Uterine smooth muscle cell (primary cell): Measurements from ENCODE around the gene RIPOR1. TPM values are rescaled to one million over a fixed set of nuclear protein-coding genes. Genes with fewer than 3 reads are reported as not detected.

Experiments
- total RNA-seq: library from RNA; depleted of rRNA; stranded (reverse); fragments of >200 nt; gene quantifications from 2 replicates; pipeline ENCODE4 v1.2.3, GENCODE V29; 2014

Gene RIPOR1, protein sequence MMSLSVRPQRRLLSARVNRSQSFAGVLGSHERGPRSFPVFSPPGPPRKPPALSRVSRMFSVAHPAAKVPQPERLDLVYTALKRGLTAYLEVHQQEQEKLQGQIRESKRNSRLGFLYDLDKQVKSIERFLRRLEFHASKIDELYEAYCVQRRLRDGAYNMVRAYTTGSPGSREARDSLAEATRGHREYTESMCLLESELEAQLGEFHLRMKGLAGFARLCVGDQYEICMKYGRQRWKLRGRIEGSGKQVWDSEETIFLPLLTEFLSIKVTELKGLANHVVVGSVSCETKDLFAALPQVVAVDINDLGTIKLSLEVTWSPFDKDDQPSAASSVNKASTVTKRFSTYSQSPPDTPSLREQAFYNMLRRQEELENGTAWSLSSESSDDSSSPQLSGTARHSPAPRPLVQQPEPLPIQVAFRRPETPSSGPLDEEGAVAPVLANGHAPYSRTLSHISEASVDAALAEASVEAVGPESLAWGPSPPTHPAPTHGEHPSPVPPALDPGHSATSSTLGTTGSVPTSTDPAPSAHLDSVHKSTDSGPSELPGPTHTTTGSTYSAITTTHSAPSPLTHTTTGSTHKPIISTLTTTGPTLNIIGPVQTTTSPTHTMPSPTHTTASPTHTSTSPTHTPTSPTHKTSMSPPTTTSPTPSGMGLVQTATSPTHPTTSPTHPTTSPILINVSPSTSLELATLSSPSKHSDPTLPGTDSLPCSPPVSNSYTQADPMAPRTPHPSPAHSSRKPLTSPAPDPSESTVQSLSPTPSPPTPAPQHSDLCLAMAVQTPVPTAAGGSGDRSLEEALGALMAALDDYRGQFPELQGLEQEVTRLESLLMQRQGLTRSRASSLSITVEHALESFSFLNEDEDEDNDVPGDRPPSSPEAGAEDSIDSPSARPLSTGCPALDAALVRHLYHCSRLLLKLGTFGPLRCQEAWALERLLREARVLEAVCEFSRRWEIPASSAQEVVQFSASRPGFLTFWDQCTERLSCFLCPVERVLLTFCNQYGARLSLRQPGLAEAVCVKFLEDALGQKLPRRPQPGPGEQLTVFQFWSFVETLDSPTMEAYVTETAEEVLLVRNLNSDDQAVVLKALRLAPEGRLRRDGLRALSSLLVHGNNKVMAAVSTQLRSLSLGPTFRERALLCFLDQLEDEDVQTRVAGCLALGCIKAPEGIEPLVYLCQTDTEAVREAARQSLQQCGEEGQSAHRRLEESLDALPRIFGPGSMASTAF
- 38.7 and 39.7 TPM in 2 replicates for total RNA-seq

DNA sequence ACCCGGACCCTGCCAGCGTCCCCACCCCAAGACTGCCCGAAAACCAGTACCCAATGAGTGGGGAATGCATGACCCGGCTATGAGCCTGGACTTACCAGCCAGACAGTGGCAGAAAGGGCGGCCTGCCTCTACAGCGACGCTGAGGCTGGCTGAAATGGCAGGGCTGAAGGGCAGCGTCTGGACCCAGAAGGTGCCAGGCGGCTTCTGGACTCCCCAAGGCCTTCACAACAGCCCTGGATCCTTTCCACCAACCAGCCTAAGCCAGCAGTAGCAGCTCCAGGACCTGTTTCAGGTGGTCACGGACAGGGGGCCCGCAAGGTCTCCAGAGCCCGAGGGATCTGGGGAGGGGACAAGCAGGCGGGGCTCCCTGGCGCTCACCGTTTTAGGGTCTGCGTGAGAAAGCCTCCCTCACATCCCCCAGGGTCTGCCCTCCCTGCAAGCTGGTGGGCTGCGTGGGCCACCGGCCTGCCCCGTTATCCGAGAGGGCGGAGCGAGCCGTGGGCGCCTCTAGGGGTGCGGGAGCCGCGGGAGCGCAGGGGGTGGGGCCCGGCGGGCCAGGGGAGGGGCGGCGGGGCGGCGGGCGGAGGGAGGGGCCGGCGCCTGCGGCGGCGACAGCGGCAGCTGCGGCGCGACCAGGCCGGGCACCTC is at the start of gene RIPOR1:
Gene RIPOR1, plus strand, starts transcription at position 608 of the 648 bp plus-strand sequence. CDS start 9,618 bp downstream, outside the sequence.

DNA sequence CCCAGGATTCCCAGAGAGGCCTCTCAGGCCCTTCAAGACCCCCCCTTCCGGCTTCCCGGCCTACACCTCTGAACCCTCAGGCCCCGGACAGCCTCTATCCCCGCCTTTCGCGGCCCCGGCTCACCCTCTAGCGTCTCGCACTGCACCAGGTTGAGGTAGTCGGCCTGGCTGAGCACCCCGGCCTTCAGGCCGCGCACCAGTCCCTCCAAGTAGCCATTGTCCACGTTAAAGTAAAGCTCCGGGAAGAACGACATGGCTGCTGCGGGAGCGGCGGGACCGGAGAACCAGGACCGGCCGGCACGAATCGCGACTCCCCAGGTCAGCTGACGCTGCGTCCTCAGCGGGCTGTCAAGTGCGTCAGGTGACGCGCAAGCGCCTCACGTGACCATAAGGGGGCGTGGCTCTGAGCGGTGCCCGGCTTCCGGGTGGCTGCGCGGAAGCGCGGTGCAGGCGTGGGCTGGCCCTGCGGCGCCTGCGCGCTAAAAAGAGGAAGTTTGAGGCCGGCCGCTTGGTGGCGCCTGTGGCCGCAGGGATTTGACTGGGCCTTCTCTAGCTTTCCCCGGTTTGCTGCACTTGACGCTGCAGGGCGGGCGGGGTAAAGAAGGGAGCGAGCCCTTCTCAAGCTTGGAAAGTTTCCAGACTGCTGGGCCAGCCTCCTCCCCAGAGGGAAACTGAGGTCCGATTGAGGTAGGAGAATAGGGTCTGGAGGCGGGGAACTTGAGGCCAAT is 47.6 kb upstream of the RIPOR1 start, which contains the start of gene ATP6V0D1:
Gene ATP6V0D1, minus strand, starts transcription at position 325 of the 728 bp plus-strand sequence. Its CDS starts 71 bp downstream, at position 254.

DNA sequence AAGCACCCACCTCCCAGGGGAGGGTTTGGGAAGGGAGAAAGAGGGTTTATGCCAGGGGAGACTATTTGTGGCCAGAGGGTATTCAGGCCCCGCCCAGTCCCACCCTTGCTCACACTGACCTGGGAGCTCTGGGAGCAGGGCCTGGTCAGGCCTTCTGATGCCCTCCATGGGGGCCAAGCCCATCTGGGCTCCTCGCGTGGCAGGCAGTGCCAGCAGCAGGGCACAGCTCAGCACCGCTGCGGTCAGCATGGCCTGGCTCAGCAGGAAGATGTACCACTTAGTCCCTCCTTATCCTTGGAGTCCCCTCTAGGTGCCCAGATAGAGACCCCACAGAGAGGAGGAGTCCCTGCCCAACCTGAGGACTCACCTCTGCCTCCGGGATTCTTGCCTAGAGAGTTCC is 45.5 kb upstream of the RIPOR1 start, which contains the start of gene AGRP:
Gene AGRP, minus strand, starts transcription at position 398 of the 400 bp plus-strand sequence. Its CDS starts 149 bp downstream, at position 249.

DNA sequence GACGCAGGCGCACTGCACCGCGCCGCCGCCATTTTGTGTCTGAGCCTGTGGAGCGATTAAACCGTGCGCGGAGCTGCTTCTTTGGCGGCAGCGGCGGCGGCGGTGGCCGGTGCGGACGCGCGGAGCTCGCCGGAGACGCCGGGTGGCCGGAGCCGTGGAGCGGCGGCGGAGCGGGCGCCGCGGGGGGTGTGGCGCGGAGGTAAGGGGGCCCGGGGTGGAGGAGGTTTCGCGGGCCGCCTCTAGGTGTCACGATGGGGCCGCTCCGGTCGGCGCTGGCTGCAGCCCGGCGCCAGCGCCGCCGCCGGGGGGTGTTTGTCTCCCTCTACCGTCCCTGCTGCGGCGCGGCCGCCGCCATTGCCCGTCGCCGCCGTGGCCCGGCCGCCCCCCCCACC is 33.9 kb downstream of the RIPOR1 start, which contains the start of gene CTCF:
Gene CTCF, plus strand, starts transcription at position 1 of the 392 bp plus-strand sequence. CDS start 48,307 bp downstream, outside the sequence.

Other genes starting within 250 kb of the RIPOR1 start
- gene PLEKHG4, start 249.3 kb upstream of the RIPOR1 start, total RNA-seq = 21.5 and 25.0 TPM in 2 replicates
- under 0.01 and 0.12 TPM in 2 replicates for gene KCTD19, start 202.1 kb upstream of the RIPOR1 start, total RNA-seq
- gene LRRC36, start 202.0 kb upstream of the RIPOR1 start, total RNA-seq = 0.22 and 1.00 TPM in 2 replicates
- 0.62 and 0.77 TPM in 2 replicates for gene TPPP3, start 135.3 kb upstream of the RIPOR1 start, total RNA-seq
- 6.2 and 7.4 TPM in 2 replicates for gene ZDHHC1, start 112.4 kb upstream of the RIPOR1 start, total RNA-seq
- 0.37 TPM in 1 of 2 replicates, not detected in the other for gene HSD11B2, start 97.7 kb upstream of the RIPOR1 start, total RNA-seq
- gene ATP6V0D1, start 47.7 kb upstream of the RIPOR1 start, total RNA-seq = 107 and 119 TPM in 2 replicates
- gene AGRP, start 45.3 kb upstream of the RIPOR1 start, total RNA-seq = not detected in 2 replicates
- gene CTCF, start 33.7 kb downstream of the RIPOR1 start, total RNA-seq = 20.5 and 26.3 TPM in 2 replicates
- 0.22 and 1.1 TPM in 2 replicates for gene CARMIL2, start 116.3 kb downstream of the RIPOR1 start, total RNA-seq
- 13.0 and 19.8 TPM in 2 replicates for gene ACD, start 131.4 kb downstream of the RIPOR1 start, total RNA-seq
- gene PARD6A, start 132.1 kb downstream of the RIPOR1 start, total RNA-seq = 2.2 and 4.0 TPM in 2 replicates
- 20.4 and 21.2 TPM in 2 replicates for gene ENKD1, start 137.9 kb downstream of the RIPOR1 start, total RNA-seq
- gene C16orf86, start 138.0 kb downstream of the RIPOR1 start, total RNA-seq = 3.4 and 4.0 TPM in 2 replicates
- gene GFOD2, start 190.5 kb downstream of the RIPOR1 start, total RNA-seq = 17.1 and 20.5 TPM in 2 replicates